K562 (cell line): ENCODE measurements around the gene TTBK1. TPM values are rescaled to one million over a fixed set of nuclear protein-coding genes. Genes with fewer than 3 reads are reported as not detected.

Experiments
- CC2D1A ChIP-seq: fragments of 450-650 bp; IDR thresholded peaks from 2 replicates; pipeline ENCODE4 v1.6.1; 2017; ENCODE audit warnings: mild to moderate bottlenecking
- EGR1 ChIP-seq: fragments of 450-650 bp; conservative IDR thresholded peaks from 2 replicates; pipeline ENCODE4 v1.6.1; 2017; ENCODE audit warnings: mild to moderate bottlenecking
- GABPB1 ChIP-seq: sonication (generic); formaldehyde crosslinking; IDR thresholded peaks from 2 replicates; pipeline ENCODE4 v1.8.0; 2022; ENCODE audit warnings: mild to moderate bottlenecking, missing genetic modification reagents
- MITF ChIP-seq: IDR thresholded peaks from 2 replicates; pipeline ENCODE4 v1.6.1; 2014; ENCODE audit warnings: antibody characterized with exemption
- NR4A1 ChIP-seq, 2 experiments: fragments of 250-450 bp in 1 of 2; fragments of 450-650 bp in 1 of 2; sonication (Bioruptor Pico) in 1 of 2; IDR thresholded peaks; 2 replicates each; pipeline versions ENCODE4 v1.4.0 to v1.6.1; 2016 to 2020; ENCODE audit warnings: mild to moderate bottlenecking in 2 of 2, missing compliant biosample characterization in 1 of 2, missing genetic modification characterization in 1 of 2, moderate library complexity in 1 of 2
- RBM22 ChIP-seq: fragments of 200-400 bp; formaldehyde crosslinking; IDR thresholded peaks from 2 replicates; pipeline ENCODE4 v1.6.1; 2018; ENCODE audit warnings: low read length, low read depth; ENCODE audit not compliant: poor library complexity, severe bottlenecking
- USF2 ChIP-seq: sonication (generic); formaldehyde crosslinking; IDR thresholded peaks from 2 replicates; pipeline ENCODE4 v1.5.0; 2020; ENCODE audit warnings: missing genetic modification reagents
- ZNF224 ChIP-seq: sonication (generic); formaldehyde crosslinking; IDR thresholded peaks from 2 replicates; pipeline ENCODE4 v1.8.0; 2022; ENCODE audit warnings: mild to moderate bottlenecking, missing genetic modification reagents
- ZNF436 ChIP-seq: fragments of 250-450, 450-650 bp; sonication (Bioruptor Pico); formaldehyde crosslinking; IDR thresholded peaks from 2 replicates; pipeline ENCODE4 v1.7.0; 2020; ENCODE audit warnings: mild to moderate bottlenecking
- ZNF740 ChIP-seq, 3 experiments: fragments of 200-800 bp in 1 of 3; sonication (Bioruptor generic) in 1 of 3; sonication (generic) in 1 of 3; formaldehyde crosslinking in 1 of 3; IDR thresholded peaks; 2 replicates each; pipeline versions ENCODE4 v1.6.1 to v1.8.0; 2016 to 2022; ENCODE audit warnings: mild to moderate bottlenecking in 2 of 3, missing compliant biosample characterization in 2 of 3, missing genetic modification characterization in 2 of 3, missing genetic modification reagents in 1 of 3
- polyA plus RNA-seq, 8 experiments: library from polyadenylated mRNA; depleted of rRNA in 4 of 8; stranded (reverse) in 5 of 8; unstranded in 3 of 8; fragments of >200 nt; fragmentation: Nextera tagmentation in 2 of 8; fragmentation: Illumina TruSeq in 1 of 8; extraction: Ambion mirVana in 2 of 8; extraction: Trizol in 1 of 8; gene quantifications; 2 replicates each; pipeline versions ENCODE4 v1.2.1 to v1.2.3, GENCODE V29; 2011 to 2014; ENCODE audit warnings: inconsistent platforms in 1 of 8, missing spikeins in 1 of 8
- total RNA-seq, 7 experiments: library from RNA; depleted of rRNA in 6 of 7; stranded (reverse); fragments of >200 nt in 6 of 7; fragmentation: Illumina TruSeq in 2 of 7; extraction: Trizol in 2 of 7; gene quantifications; 2 replicates each; pipeline versions ENCODE4 v1.2.1 to v1.2.3, GENCODE V29; 2011 to 2021; ENCODE audit warnings: low replicate concordance in 1 of 7
- TF ChIP-seq, protein P1 (sequence below): fragments of 200-600 bp; sonication (generic); IDR thresholded peaks from one replicate; pipeline ENCODE4 v1.6.1; 2012; ENCODE audit warnings: mild to moderate bottlenecking, low read depth, low read length, inconsistent platforms

The TTBK1 gene
- total and polyA plus RNA-seq, 9 of the 15 experiments (the other 6 are each of a cell fraction or from before 2014, with no cell fraction given), result not detected

DNA sequence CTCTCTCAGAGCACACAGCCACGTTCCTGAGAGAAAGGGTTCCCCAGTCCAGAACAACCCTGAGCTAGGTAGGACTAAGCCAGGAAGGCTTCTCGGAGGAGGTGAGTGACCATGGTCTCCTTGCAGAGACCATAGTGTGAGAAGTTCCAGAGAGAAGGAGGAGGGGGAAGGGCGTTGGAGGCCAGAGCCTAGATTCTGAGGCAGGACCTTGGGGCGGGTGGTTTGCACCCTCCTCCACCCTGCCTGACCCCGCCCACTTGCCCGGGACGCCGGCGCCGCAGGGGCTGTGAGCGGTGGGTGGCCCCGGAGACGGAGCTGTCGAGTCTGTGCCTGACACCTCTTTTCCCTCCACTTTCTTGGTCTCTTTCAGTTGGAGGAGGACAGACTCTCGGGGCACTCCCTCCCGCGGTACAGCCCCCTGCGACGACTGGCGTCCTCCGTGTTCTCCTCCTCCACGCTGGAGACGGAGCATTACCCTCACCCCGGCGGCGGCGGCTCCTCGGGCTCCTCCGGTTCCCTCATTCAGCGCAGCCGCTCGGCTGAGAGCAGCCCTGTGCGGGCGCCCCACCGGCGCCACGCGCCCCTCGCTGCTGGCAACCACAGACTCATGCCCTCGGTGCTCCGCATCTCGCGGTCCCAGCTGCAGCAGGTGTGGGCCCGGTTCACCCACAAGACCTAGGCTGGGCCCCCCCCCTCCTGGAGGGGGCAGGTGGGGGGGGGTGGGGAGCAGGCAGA lies 26.2 kb downstream of the TTBK1 start (continued):
- TF ChIP-seq, protein P1, sequence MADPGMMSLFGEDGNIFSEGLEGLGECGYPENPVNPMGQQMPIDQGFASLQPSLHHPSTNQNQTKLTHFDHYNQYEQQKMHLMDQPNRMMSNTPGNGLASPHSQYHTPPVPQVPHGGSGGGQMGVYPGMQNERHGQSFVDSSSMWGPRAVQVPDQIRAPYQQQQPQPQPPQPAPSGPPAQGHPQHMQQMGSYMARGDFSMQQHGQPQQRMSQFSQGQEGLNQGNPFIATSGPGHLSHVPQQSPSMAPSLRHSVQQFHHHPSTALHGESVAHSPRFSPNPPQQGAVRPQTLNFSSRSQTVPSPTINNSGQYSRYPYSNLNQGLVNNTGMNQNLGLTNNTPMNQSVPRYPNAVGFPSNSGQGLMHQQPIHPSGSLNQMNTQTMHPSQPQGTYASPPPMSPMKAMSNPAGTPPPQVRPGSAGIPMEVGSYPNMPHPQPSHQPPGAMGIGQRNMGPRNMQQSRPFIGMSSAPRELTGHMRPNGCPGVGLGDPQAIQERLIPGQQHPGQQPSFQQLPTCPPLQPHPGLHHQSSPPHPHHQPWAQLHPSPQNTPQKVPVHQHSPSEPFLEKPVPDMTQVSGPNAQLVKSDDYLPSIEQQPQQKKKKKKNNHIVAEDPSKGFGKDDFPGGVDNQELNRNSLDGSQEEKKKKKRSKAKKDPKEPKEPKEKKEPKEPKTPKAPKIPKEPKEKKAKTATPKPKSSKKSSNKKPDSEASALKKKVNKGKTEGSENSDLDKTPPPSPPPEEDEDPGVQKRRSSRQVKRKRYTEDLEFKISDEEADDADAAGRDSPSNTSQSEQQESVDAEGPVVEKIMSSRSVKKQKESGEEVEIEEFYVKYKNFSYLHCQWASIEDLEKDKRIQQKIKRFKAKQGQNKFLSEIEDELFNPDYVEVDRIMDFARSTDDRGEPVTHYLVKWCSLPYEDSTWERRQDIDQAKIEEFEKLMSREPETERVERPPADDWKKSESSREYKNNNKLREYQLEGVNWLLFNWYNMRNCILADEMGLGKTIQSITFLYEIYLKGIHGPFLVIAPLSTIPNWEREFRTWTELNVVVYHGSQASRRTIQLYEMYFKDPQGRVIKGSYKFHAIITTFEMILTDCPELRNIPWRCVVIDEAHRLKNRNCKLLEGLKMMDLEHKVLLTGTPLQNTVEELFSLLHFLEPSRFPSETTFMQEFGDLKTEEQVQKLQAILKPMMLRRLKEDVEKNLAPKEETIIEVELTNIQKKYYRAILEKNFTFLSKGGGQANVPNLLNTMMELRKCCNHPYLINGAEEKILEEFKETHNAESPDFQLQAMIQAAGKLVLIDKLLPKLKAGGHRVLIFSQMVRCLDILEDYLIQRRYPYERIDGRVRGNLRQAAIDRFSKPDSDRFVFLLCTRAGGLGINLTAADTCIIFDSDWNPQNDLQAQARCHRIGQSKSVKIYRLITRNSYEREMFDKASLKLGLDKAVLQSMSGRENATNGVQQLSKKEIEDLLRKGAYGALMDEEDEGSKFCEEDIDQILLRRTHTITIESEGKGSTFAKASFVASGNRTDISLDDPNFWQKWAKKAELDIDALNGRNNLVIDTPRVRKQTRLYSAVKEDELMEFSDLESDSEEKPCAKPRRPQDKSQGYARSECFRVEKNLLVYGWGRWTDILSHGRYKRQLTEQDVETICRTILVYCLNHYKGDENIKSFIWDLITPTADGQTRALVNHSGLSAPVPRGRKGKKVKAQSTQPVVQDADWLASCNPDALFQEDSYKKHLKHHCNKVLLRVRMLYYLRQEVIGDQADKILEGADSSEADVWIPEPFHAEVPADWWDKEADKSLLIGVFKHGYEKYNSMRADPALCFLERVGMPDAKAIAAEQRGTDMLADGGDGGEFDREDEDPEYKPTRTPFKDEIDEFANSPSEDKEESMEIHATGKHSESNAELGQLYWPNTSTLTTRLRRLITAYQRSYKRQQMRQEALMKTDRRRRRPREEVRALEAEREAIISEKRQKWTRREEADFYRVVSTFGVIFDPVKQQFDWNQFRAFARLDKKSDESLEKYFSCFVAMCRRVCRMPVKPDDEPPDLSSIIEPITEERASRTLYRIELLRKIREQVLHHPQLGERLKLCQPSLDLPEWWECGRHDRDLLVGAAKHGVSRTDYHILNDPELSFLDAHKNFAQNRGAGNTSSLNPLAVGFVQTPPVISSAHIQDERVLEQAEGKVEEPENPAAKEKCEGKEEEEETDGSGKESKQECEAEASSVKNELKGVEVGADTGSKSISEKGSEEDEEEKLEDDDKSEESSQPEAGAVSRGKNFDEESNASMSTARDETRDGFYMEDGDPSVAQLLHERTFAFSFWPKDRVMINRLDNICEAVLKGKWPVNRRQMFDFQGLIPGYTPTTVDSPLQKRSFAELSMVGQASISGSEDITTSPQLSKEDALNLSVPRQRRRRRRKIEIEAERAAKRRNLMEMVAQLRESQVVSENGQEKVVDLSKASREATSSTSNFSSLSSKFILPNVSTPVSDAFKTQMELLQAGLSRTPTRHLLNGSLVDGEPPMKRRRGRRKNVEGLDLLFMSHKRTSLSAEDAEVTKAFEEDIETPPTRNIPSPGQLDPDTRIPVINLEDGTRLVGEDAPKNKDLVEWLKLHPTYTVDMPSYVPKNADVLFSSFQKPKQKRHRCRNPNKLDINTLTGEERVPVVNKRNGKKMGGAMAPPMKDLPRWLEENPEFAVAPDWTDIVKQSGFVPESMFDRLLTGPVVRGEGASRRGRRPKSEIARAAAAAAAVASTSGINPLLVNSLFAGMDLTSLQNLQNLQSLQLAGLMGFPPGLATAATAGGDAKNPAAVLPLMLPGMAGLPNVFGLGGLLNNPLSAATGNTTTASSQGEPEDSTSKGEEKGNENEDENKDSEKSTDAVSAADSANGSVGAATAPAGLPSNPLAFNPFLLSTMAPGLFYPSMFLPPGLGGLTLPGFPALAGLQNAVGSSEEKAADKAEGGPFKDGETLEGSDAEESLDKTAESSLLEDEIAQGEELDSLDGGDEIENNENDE, result no peak
- TF ChIP-seq ZNF224 (CRISPR knock-in tag) (no peak), USF2 (no peak), EGR1 (peak; percentile 38), NR4A1 (CRISPR knock-in tag; IDR thresholded peaks at IDR 0.05) (no peak), NR4A1 (tag; IDR thresholded peaks at IDR 0.05) (no peak), RBM22 (no peak), ZNF740 (CRISPR knock-in tag; IDR thresholded peaks at IDR 0.05) (0 out of 2 replicates have a peak, but pooled peaks have one; percentile 55), ZNF740 (tag; IDR thresholded peaks at IDR 0.05) (0 out of 4 replicates have a peak, but pooled peaks of 1 of the 2 experiments have one; percentile 37), CC2D1A (no peak), GABPB1 (CRISPR knock-in tag) (0 out of 2 replicates have a peak, but pooled peaks have one; percentile 33), ZNF436 (CRISPR knock-in tag) (peak; percentile 81), MITF (no peak)
